HG03139 (cell line): ENCODE measurements around the gene CIB4.

Experiments
- ATAC-seq: cut with Tn5 transposase; IDR thresholded peaks from one replicate; pipeline ENCODE4 v1.9.1; 2021; ENCODE audit not compliant: unreplicated experiment

CIB4 gene

DNA sequence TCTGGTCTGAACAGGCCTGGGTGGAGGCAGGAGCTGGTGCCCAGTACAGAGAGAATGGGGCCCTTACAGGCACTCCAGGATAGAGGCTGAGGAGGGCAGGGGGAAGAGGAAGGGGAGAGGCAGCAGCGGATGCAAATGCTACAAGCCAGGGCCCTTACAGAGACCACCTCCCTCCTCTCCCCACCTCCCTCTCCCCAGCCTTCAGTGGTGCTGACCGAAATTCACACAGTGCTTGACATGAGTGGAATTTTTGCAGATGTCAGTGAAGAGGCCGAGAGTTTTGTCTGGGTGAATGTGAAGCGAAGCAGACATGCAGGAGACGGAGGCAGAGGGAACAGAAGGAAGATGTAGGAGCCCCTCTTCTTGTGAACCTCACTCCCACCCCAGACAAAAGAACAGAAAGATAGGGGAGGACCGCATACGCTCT lies 31.9 kb downstream of the CIB4 start:
- no peak for ATAC-seq

GRCh38 chr2:26608557-26608956 lies 32.6 kb downstream of the CIB4 start:
- ATAC-seq = no peak

- ATAC-seq = no peak
These were observed 33.5 kb downstream of the CIB4 start for GRCh38 chr2:26607698-26608097.

DNA sequence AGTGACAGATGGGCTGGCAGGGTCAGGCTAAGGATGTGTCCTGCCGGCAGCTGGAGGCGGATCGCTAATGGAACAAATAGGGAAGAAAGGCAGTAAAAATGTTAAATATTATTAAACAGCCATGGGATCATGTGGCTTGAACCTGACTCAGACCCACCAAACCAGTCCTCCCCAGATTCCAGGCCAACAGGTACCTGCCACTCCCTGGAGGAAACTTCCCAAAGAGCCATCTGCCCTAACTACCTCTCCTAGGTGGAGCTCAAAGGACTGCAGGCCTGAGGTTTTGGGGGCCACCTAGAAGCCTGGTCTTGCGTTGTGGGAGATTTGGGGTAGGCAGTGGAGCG lies 34.3 kb downstream of the CIB4 start:
- ATAC-seq = no peak

- ATAC-seq = no peak
These were observed 34.9 kb downstream of the CIB4 start for GRCh38 chr2:26605999-26606846.

DNA sequence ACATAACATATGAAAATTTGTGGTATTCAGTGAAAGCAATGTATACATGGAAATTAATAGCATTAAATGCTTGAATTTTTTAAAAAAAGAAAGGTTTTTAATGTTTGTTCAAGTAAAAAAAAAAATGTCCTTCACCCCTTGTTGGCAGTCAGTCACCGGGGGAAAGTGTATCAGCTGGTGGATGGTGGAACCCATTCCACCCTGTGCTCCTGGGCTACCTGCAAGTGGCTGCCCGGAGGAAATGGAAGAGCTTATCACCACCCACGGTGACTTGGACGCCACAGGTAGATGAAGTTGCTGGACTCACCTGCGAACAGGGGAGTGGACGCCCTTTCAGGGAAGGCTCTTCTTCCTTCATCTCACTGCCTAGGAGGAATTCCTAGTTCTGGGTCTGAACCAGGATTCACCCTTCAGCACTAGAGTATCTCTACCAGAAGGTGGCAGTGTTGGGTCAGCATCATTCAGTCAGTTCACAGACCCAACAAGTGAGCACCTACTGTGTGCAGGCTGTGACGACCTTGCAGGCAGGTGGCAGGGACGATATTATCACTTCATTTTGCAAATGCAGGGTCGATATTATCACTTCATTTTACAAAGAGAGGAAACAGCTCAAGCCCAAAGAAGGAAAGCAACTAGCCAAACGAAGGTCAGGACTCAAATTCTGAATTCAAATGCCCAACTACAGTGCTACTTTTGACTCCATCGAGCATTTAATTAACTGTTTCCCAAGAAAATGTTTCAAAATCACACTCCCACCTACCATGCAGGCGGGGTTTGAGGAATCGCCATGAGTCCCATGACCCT lies 35.8 kb downstream of the CIB4 start:
- no peak for ATAC-seq

GRCh38 chr2:26602575-26602974 lies 38.6 kb downstream of the CIB4 start:
- ATAC-seq = no peak

GRCh38 chr2:26599387-26599786 lies 41.8 kb downstream of the CIB4 start:
- no peak for ATAC-seq

DNA sequence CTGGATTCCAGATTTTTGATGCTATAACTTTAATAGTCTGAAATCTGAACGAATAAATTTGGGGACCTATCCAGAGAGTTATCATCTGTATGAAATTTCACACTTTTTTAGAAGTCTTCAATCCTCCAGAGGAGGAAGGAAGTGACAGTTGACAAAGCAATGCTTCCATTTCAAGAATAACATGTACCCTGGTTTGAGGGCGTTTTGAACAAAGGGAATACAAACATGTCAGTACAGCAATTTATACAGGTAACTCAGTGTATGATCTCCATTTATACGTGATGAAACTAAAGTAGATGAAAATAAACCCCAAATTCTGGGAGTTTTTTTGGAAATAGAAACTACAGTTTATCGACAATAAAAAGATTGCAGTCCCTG lies 42.2 kb downstream of the CIB4 start:
- no peak for ATAC-seq

- ATAC-seq = no peak
These were observed 42.7 kb downstream of the CIB4 start for GRCh38 chr2:26598336-26598995.

- ATAC-seq = no peak
These were observed 44.0 kb downstream of the CIB4 start for GRCh38 chr2:26597197-26597596.

GRCh38 chr2:26595146-26595545 lies 46.0 kb downstream of the CIB4 start:
- ATAC-seq = no peak

DNA sequence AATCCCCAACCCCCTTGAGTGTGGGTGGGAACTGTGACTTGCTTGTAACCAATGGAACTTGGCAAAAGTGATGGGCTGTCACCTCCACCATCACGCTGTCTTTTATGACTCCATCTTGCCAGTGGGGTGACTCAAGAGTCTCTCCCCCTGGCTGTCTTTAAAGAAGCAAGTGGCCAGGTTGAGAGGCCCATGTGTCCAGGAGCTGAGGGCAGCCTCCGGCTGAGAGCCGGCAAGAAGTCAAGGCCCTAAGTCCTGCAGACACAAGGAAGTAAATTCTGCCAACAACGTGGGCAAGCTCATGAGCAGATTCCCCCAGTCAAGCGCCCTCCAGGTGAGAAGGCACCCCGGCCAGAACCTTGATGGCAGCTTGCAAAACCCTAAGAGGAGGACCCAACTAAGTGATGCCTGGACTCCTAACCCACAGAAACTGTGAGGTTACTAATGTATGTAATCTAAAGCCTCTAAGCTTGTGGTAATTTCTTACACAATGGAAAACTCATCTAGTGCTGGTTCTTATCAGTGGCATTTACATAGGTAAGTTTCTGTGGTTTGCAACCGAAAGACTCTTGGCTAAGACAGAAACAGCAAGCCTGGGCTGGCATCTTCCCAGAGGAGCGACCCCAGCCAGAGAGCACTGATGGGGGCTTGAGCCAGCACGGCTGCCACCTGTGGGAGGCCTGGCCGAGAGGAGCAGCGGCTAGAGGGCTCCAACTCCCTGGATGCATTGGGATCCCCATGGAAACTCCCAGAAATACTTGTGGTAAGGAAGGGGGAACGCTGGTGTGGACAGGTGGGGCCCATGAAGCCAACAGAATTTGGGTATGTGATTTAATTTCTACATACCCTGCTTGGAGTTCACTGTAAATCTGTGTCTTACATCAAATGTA lies 49.3 kb downstream of the CIB4 start:
- no peak for ATAC-seq

DNA sequence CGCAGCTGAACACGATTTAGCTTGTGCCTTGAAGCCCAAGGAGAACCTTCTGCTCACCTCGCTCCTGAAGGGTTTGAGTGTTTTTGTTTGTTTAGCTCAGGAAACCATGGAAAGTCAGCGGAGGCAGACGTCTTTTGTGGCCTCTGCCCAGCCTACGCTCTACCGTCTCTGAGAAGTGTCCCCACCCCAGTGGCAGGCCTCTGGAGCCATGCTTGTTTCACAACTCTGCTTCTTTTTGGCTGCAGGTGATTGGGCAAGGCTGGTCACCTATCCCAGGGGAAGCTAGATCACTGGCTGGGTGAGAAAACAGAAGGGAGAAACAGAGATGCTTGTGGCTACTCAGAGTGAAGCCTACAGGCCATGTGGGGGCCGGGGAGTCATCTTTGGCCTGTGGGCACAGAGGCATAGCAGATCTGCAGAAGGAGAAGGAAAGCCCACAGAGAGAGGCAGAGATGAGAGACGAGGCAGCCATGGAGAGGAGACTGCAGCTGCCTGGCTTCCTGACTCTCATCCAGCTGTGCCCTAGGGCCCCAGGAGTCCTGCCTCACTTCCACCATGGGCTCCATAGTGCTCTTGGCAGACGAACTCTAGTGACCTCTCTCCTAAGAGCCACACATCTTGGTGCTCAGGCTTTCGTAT lies 50.1 kb downstream of the CIB4 start:
- ATAC-seq = no peak

DNA sequence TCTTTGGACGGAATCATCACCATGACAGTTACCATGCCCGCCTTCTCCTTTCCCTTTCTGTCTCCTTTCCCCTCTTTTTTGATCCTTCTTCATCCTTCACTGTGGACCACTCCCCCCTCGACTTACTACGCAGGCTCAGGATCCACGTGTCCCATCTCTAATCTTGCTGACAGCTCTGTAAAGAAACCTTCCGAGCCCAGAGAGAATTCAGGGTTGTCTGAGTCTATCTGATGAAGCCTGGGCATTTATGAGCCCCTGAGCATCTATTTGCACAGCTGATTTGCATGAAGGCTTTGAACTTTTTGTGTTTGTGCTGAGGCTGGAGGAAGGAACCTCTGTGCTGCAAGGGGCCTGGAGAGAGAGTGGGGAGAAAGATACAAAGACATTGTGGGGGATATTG lies 50.7 kb downstream of the CIB4 start:
- no peak for ATAC-seq

DNA sequence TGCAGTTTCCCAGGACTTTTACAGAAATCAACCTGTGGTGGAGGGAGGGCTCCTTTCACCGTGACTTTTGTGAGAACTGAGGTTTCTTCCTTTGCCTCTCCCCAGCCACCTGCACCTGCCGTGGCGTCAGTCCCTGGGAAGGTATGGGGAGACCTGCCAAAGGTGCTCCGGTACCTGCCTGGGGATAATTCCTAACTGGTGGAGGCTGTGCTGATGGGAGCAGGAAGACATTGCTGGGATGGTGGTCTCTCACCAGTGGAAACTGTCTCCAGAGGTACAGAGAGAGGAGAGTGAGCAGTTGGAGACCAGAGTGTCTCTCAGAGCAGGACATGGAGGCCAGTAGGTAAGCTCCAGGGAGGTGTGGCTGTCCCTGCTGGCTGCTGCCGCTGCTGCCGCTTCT lies 52.6 kb downstream of the CIB4 start:
- ATAC-seq = no peak

DNA sequence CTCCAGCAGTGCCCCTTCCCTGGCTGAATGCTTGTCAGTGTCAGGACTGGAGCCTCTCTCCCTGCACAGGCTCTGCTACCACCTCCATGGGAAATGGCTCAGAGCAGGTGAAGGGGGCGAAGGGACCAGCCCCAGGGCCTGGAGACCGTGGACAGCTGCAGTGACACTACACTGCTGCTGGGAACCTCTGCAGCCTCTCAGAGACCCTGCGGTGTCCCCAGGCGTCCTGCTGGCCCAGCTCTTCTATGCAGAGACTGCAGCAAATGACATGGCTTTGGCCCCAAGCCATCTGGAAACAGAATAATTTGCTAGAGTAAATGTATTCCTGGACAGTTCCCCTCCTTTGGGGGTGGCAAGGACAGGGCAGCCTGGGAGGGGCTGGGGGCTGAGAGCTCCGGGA lies 53.2 kb downstream of the CIB4 start:
- no peak for ATAC-seq

DNA sequence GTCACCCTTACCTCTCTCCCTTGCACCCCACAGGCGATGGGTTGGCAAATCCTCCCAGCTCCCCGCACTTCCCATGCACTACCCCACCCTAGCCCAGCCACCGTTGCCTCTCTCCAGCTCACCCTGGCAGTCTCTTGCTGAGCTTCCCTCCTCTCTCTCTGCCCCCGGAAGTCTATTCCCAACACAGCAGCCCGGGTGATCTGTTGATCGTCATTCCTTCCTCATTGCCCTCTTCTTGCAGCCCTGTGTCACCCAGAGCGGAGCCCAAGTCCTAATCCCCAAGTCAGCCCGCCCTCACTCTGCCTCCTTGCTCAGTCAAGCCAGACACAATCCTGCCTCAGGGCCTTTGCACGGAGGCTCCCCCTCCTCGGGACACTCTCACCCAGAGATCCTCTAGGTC lies 55.2 kb downstream of the CIB4 start:
- ATAC-seq = no peak

GRCh38 chr2:26585100-26585499 lies 56.1 kb downstream of the CIB4 start:
- no peak for ATAC-seq

GRCh38 chr2:26584656-26585055 lies 56.5 kb downstream of the CIB4 start:
- no peak for ATAC-seq
